Lung (tissue), 12 donors: ENCODE data around the gene PPY. TPM values are rescaled to one million over a fixed set of nuclear protein-coding genes. Genes with fewer than 3 reads are reported as not detected.
"Not testable (repeated sequence)": the region's sequence is repeated elsewhere in the genome, so short reads cannot be mapped to it uniquely, and the experiment has no call there.

ENCODE experiments used
- ATAC-seq: fragments of 200-7000 bp; cut with Tn5 transposase; one replicate; pipeline ENCODE4 v1.9.1; 2020; ENCODE audit warnings: moderate number of reproducible peaks; ENCODE audit not compliant: insufficient read depth, low FRiP score
- DNase-seq, 3 donors: peaks; one replicate each; pipeline ENCODE4 v3.0.0-alpha.2; 2013 to 2017
- H3K27ac ChIP-seq, 2 donors: one replicate each; pipeline ENCODE4 v1.5.1; 2013; ENCODE audit warnings: mild to moderate bottlenecking in 2 of 2, moderate library complexity in 2 of 2, control low read depth in 1 of 2, inconsistent platforms in 1 of 2, low read depth in 1 of 2, low read length in 1 of 2
- H3K27me3 ChIP-seq, 3 donors: one replicate each; pipeline ENCODE4 v1.5.1; 2013; ENCODE audit warnings: low read length in 2 of 3; ENCODE audit not compliant: control insufficient read depth in 3 of 3, insufficient read depth in 3 of 3
- H3K36me3 ChIP-seq, 4 donors: one replicate each; pipeline ENCODE4 v1.5.1; 2013; ENCODE audit warnings: low read length in 4 of 4, mild to moderate bottlenecking in 1 of 4, moderate library complexity in 1 of 4; ENCODE audit not compliant: control insufficient read depth in 4 of 4, insufficient read depth in 4 of 4
- H3K4me1 ChIP-seq, 5 donors: one replicate each; pipeline ENCODE4 v1.5.1; 2013; ENCODE audit warnings: low read length in 5 of 5, mild to moderate bottlenecking in 2 of 5, moderate library complexity in 1 of 5; ENCODE audit not compliant: control insufficient read depth in 5 of 5, insufficient read depth in 5 of 5
- H3K4me3 ChIP-seq: one replicate; pipeline ENCODE4 v1.5.1; 2013; ENCODE audit warnings: mild to moderate bottlenecking, control low read depth, moderate library complexity
- H3K9ac ChIP-seq, 2 donors: one replicate each; pipeline ENCODE4 v1.5.1; 2013; ENCODE audit warnings: low read length in 2 of 2, control low read depth in 1 of 2; ENCODE audit not compliant: insufficient read depth in 1 of 2
- H3K9me3 ChIP-seq, 4 donors: one replicate each; pipeline ENCODE4 v1.5.1; 2013; ENCODE audit warnings: low read length in 3 of 4, mild to moderate bottlenecking in 1 of 4, moderate library complexity in 1 of 4; ENCODE audit not compliant: control insufficient read depth in 4 of 4, insufficient read depth in 3 of 4
- WGBS, 2 donors: extraction: QIAGEN DNeasy Blood & Tissue Kit; methylation state at CpG; one replicate each; pipeline ENCODE4 v1.1.7; 2013; 5-methylcytosine and 5-hydroxymethylcytosine counted together
- polyA plus RNA-seq, 2 donors: library from polyadenylated mRNA; stranded (reverse); fragments of 200-250 nt; gene quantifications; one replicate each; pipeline ENCODE4 v1.2.1, GENCODE V29; 2013
- total RNA-seq, 2 donors: library from RNA; depleted of rRNA in 1 of 2; stranded (reverse); fragments of >200 nt in 1 of 2; gene quantifications; one replicate each; pipeline ENCODE4 v1.2.1, GENCODE V29; 2014 to 2021
- TF ChIP-seq, protein P1 (sequence below): IDR thresholded peaks from 2 replicates; pipeline ENCODE4 v1.5.1; 2012; ENCODE audit warnings: mild to moderate bottlenecking; ENCODE audit errors: control extremely low read depth, extremely low read depth
- donor health status: control.
- donor health status: control.
- donor health status: Bipolar disorder and iron deficiency.
- donor health status: healthy.
- donor health status: DM: yes; HTN: yes; CAD: no.

PPY gene
- total and polyA plus RNA-seq, 4 donors, result not detected

DNA sequence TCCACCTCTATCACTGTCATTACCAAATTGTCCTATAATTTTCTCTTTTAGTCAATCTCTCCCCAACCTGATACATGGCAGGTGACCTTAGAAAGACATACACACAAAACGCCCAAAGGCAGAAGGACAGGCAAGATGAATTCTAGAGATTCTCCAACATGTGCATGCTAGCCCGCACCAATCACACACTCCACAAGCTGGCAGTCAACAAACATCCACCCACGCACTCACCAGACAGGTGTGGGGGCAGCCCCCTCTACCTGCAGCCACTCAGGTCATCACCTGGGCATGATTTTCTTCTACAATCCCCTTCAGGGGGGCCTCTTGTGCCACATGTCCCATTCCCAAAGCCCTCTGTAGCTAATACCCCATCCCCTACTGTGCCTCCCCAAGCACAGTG, 44.4 kb downstream of the PPY start:
- DNase-seq (no peak), ATAC-seq (no peak)
- 86 to 90% methylated on average over 3 of the region's 3 CpGs for WGBS, 2 donors
- H3K4me1 ChIP-seq, result peaks cover 0 to 14% (median 6%) of the 10 kb centered on the region in 5 donors
- no peak overlapping the region for H3K27ac ChIP-seq
- H3K9me3 ChIP-seq, result no peaks in the 10 kb centered on the region
- H3K4me3 ChIP-seq, result no peak overlapping the region
- no peak overlapping the region for H3K9ac ChIP-seq
- TF ChIP-seq, protein P1, sequence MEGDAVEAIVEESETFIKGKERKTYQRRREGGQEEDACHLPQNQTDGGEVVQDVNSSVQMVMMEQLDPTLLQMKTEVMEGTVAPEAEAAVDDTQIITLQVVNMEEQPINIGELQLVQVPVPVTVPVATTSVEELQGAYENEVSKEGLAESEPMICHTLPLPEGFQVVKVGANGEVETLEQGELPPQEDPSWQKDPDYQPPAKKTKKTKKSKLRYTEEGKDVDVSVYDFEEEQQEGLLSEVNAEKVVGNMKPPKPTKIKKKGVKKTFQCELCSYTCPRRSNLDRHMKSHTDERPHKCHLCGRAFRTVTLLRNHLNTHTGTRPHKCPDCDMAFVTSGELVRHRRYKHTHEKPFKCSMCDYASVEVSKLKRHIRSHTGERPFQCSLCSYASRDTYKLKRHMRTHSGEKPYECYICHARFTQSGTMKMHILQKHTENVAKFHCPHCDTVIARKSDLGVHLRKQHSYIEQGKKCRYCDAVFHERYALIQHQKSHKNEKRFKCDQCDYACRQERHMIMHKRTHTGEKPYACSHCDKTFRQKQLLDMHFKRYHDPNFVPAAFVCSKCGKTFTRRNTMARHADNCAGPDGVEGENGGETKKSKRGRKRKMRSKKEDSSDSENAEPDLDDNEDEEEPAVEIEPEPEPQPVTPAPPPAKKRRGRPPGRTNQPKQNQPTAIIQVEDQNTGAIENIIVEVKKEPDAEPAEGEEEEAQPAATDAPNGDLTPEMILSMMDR, result no peak
- no peaks in the 10 kb centered on the region for H3K36me3 ChIP-seq
- no peaks in the 10 kb centered on the region for H3K27me3 ChIP-seq

GRCh38 chr17:43894494-43894893, 47.8 kb downstream of the PPY start:
- H3K9me3 ChIP-seq, H3K36me3 ChIP-seq, H3K4me1 ChIP-seq, H3K4me3 ChIP-seq, H3K27me3 ChIP-seq, H3K27ac ChIP-seq, ATAC-seq, H3K9ac ChIP-seq, DNase-seq: not testable (repeated sequence)
- 89 to 98% methylated on average over 4 of the region's 4 CpGs for WGBS, 2 donors

GRCh38 chr17:43892647-43892952, 49.7 kb downstream of the PPY start:
- Histone ChIP-seq H3K36me3 (no peaks in the 10 kb centered on the region), H3K27me3 (no peaks in the 10 kb centered on the region), H3K4me3 (no peak overlapping the region), H3K27ac (no peak overlapping the region), H3K4me1 (no peaks in the 10 kb centered on the region), H3K9ac (peak overlapping the region in 1 of 2 donors; percentile 13), H3K9me3 (no peaks in the 10 kb centered on the region)
- ATAC-seq, result no peak
- no peak for DNase-seq
- TF ChIP-seq, protein P1, result no peak
- 56 to 78% methylated on average over 4 of the region's 4 CpGs for WGBS, 2 donors

GRCh38 chr17:43891851-43892646, 50.2 kb downstream of the PPY start:
- Histone ChIP-seq H3K27ac (no peak overlapping the region), H3K4me1 (no peaks in the 10 kb centered on the region), H3K9ac (no peak overlapping the region), H3K36me3 (no peaks in the 10 kb centered on the region), H3K27me3 (no peaks in the 10 kb centered on the region), H3K4me3 (no peak overlapping the region), H3K9me3 (no peaks in the 10 kb centered on the region)
- DNase-seq (no peak), ATAC-seq (no peak)
- TF ChIP-seq, protein P1, result no peak
- WGBS, 2 donors, result 92% methylated on average over 5 of the region's 5 CpGs

Other genes with a start within 250 kb of the PPY start
- gene SOST, start 183.7 kb downstream of the PPY start, total RNA-seq, result not detected
- gene SOST, start 183.7 kb downstream of the PPY start, polyA plus RNA-seq, result under 1 TPM; 0.02 to 0.04 TPM
- gene DUSP3, start 163.5 kb downstream of the PPY start, total RNA-seq, result 10 to 100 TPM; 49.6 to 86.3 TPM
- gene DUSP3, start 163.5 kb downstream of the PPY start, polyA plus RNA-seq, result 10 to 100 TPM; 50.5 to 82.6 TPM
- gene CFAP97D1, start 162.0 kb downstream of the PPY start, total RNA-seq, result under 1 TPM in 1 of 2 donors, not detected in 1; 0.06 TPM
- gene CFAP97D1, start 162.0 kb downstream of the PPY start, polyA plus RNA-seq, result under 1 TPM; 0.01 to 0.02 TPM
- gene MPP3, start 109.3 kb downstream of the PPY start, total RNA-seq, result 10 to 100 TPM; 32.2 to 38.7 TPM
- gene MPP3, start 109.3 kb downstream of the PPY start, polyA plus RNA-seq, result 10 to 100 TPM in 1 of 2 donors, 1 to 10 TPM in 1; 9.9 to 17.0 TPM
- 1 to 10 TPM; 1.1 to 6.8 TPM for gene CD300LG, start 95.3 kb downstream of the PPY start, total RNA-seq
- 1 to 10 TPM; 1.4 to 3.6 TPM for gene CD300LG, start 95.3 kb downstream of the PPY start, polyA plus RNA-seq
- gene MPP2, start 34.9 kb downstream of the PPY start, total RNA-seq, result 1 to 10 TPM; 1.1 to 1.3 TPM
- gene MPP2, start 34.9 kb downstream of the PPY start, polyA plus RNA-seq, result under 1 TPM; 0.24 to 0.25 TPM
- under 1 TPM in 1 of 2 donors, not detected in 1; 0.25 TPM for gene PYY, start 11.5 kb upstream of the PPY start, total RNA-seq
- gene PYY, start 11.5 kb upstream of the PPY start, polyA plus RNA-seq, result under 1 TPM in 1 of 2 donors, not detected in 1; 0.05 TPM
- gene NAGS, start 62.1 kb upstream of the PPY start, total RNA-seq, result 10 to 100 TPM in 1 of 2 donors, 1 to 10 TPM in 1; 2.6 to 10.7 TPM
- 1 to 10 TPM; 3.6 to 6.4 TPM for gene NAGS, start 62.1 kb upstream of the PPY start, polyA plus RNA-seq
- gene TMEM101, start 72.5 kb upstream of the PPY start, total RNA-seq, result 10 to 100 TPM; 32.9 to 33.3 TPM
- 10 to 100 TPM; 28.7 to 43.5 TPM for gene TMEM101, start 72.5 kb upstream of the PPY start, polyA plus RNA-seq
- gene LSM12, start 124.2 kb upstream of the PPY start, total RNA-seq, result 10 to 100 TPM; 14.8 to 45.3 TPM
- 10 to 100 TPM; 25.8 to 54.6 TPM for gene LSM12, start 124.2 kb upstream of the PPY start, polyA plus RNA-seq
- 10 to 100 TPM; 21.2 to 74.6 TPM for gene G6PC3, start 128.3 kb upstream of the PPY start, total RNA-seq
- gene G6PC3, start 128.3 kb upstream of the PPY start, polyA plus RNA-seq, result 10 to 100 TPM; 84.8 to 87.4 TPM
- gene HDAC5, start 181.2 kb upstream of the PPY start, total RNA-seq, result 10 to 100 TPM; 33.8 to 77.4 TPM
- gene HDAC5, start 181.2 kb upstream of the PPY start, polyA plus RNA-seq, result 10 to 100 TPM; 29.6 to 39.0 TPM
- gene HROB, start 199.5 kb upstream of the PPY start, total RNA-seq, result 1 to 10 TPM in 1 of 2 donors, under 1 TPM in 1; 0.88 to 1.3 TPM
- under 1 TPM; 0.61 to 0.87 TPM for gene HROB, start 199.5 kb upstream of the PPY start, polyA plus RNA-seq
- under 1 TPM in 1 of 2 donors, not detected in 1; 0.11 TPM for gene ASB16, start 228.2 kb upstream of the PPY start, total RNA-seq
- gene ASB16, start 228.2 kb upstream of the PPY start, polyA plus RNA-seq, result under 1 TPM; 0.10 TPM
- 10 to 100 TPM; 32.1 to 36.9 TPM for gene TMUB2, start 244.5 kb upstream of the PPY start, total RNA-seq
- 10 to 100 TPM; 37.5 to 40.2 TPM for gene TMUB2, start 244.5 kb upstream of the PPY start, polyA plus RNA-seq